Liver (tissue), 3 donors: ENCODE data around the gene ZC3H11A.
"Not testable (repeated sequence)": the region's sequence is repeated elsewhere in the genome, so short reads cannot be mapped to it uniquely, and the experiment has no call there.

Experiments
- ATF3 ChIP-seq: IDR thresholded peaks from 2 replicates; pipeline ENCODE4 v1.6.1; 2016; ENCODE audit warnings: antibody characterized with exemption
- GABPA ChIP-seq, 2 donors: IDR thresholded peaks in 1 of 2; conservative IDR thresholded peaks in 1 of 2; 2 replicates each; pipeline ENCODE4 v1.6.1; 2016; ENCODE audit warnings: antibody characterized with exemption in 2 of 2, mild to moderate bottlenecking in 1 of 2, moderate library complexity in 1 of 2
- TAF1 ChIP-seq: conservative IDR thresholded peaks from 2 replicates; pipeline ENCODE4 v1.6.1; 2016; ENCODE audit warnings: antibody characterized with exemption, mild to moderate bottlenecking
- YY1 ChIP-seq: IDR thresholded peaks from 2 replicates; pipeline ENCODE4 v1.6.1; 2016; ENCODE audit warnings: antibody characterized with exemption, mild to moderate bottlenecking
- TF ChIP-seq, protein P1 (sequence below): fragments of 150-350 bp; IDR thresholded peaks from 2 replicates; pipeline ENCODE4 v1.5.1; 2017; ENCODE audit warnings: improper control_type of control experiment, low read depth, low read length; ENCODE audit not compliant: missing input control
- donor health status: healthy.
- donor health status: healthy.

DNA sequence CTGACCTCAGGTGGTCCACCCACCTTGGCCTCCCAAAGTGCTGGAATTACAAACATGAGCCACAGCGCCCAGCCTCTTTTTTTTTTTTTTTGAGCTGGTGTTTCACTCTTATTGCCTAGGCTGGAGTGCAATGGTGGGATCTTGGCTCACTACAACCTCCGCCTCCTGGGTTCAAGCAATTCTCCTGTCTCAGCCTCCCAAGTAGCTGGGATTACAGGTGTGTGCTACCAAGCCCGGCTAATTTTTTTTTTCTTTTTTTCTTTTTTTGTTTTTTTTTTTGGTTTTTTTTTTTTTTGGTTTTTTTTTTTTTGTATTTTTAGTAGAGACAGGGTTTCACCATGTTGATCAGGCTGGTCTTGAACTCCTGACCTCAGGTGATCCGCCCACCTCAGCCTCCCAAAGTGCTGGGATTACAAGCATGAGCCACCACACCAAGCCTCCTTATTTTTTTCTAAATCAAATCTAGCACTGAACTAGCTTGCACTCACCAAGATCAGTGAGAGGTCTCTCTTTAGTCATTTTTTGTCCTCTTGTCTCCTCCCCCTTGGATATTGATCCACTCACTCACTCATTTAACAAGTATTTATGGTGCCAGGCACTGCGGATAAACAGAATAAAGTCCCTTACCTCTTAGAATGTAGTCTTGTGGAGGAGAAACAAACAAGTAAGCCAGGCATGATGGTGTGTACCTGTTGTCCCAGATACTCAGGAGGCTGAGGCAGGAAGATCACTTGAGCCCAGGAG, 43.6 kb upstream of the ZC3H11A start:
- TF ChIP-seq, protein P1, sequence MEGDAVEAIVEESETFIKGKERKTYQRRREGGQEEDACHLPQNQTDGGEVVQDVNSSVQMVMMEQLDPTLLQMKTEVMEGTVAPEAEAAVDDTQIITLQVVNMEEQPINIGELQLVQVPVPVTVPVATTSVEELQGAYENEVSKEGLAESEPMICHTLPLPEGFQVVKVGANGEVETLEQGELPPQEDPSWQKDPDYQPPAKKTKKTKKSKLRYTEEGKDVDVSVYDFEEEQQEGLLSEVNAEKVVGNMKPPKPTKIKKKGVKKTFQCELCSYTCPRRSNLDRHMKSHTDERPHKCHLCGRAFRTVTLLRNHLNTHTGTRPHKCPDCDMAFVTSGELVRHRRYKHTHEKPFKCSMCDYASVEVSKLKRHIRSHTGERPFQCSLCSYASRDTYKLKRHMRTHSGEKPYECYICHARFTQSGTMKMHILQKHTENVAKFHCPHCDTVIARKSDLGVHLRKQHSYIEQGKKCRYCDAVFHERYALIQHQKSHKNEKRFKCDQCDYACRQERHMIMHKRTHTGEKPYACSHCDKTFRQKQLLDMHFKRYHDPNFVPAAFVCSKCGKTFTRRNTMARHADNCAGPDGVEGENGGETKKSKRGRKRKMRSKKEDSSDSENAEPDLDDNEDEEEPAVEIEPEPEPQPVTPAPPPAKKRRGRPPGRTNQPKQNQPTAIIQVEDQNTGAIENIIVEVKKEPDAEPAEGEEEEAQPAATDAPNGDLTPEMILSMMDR, result not testable (repeated sequence)
- TF ChIP-seq GABPA (IDR thresholded peaks at IDR 0.05 in 1 of 2, conservative IDR thresholded peaks at IDR 0.05 in 1 of 2); TAF1; ATF3; YY1: not testable (repeated sequence)
